Urothelium cell line (cell line): ENCODE data around the gene NPRL2.
A peak's percentile ranks its signal among the peaks of the same experiment; 100 is the strongest.

Experiments used
- DNase-seq: peaks from one replicate; pipeline ENCODE4 v3.0.0; 2011; ENCODE audit warnings: low spot score, mixed read lengths
- FAIRE-seq: peaks from 2 replicates; lab custom pipeline; 2011; peaks lifted over from hg19 to GRCh38; lab: Jason Lieb, UNC

NPRL2 gene

DNA sequence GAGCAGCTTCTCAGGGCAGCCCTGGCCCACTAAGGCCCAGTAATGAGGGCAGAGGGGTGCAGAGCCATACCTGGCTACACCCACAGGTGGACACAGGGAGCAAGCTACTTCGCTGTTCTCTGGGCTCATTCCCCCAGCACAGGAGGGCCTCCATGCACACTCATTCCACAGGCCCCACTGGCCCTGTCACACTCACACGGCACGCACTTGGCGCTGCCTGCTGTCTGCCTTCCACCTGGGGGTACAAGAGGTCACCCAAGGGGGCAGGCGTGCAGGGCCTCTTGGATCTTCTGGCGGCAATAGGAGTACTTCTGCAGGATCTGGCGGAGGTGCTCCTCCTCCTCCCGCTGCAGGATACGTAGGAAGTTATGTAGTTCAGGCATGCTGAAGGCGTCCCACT lies 20.2 kb downstream of the NPRL2 start:
- no peak for DNase-seq
- no peak for FAIRE-seq

GRCh38 chr3:50327943-50328691 lies 22.5 kb downstream of the NPRL2 start, which contains the start of gene TUSC2:
TSS of gene TUSC2 (minus strand) at chr3:50328223. CDS start at chr3:50328099, 124 bp downstream.
- DNase-seq, result peak; percentile 97

GRCh38 chr3:50327129-50327528 lies 23.4 kb downstream of the NPRL2 start:
- FAIRE-seq (no peak), DNase-seq (no peak)

More at GRCh38 chr3:50327943-50328691, 22.5 kb downstream of the NPRL2 start, which contains the start of gene TUSC2:
- FAIRE-seq, result peak; percentile 96

DNA sequence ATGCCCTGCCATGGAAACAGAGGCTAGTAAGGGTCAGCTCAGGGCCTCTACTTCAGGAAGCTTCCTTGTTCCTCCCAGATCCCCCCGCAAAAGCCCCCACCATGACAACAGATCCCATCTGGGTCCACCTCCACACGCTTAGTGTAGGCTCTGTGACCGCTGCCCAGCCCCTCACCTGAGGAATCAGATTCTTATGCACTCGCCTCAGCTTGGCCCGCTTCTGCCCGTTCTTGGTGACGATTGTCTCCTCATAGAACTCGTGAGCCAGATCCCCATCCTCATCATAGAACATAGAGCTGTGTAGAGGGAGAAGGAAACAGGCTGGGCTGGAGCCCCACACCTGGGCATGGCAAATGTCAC lies 24.4 kb downstream of the NPRL2 start:
- DNase-seq, result no peak
- no peak for FAIRE-seq

DNA sequence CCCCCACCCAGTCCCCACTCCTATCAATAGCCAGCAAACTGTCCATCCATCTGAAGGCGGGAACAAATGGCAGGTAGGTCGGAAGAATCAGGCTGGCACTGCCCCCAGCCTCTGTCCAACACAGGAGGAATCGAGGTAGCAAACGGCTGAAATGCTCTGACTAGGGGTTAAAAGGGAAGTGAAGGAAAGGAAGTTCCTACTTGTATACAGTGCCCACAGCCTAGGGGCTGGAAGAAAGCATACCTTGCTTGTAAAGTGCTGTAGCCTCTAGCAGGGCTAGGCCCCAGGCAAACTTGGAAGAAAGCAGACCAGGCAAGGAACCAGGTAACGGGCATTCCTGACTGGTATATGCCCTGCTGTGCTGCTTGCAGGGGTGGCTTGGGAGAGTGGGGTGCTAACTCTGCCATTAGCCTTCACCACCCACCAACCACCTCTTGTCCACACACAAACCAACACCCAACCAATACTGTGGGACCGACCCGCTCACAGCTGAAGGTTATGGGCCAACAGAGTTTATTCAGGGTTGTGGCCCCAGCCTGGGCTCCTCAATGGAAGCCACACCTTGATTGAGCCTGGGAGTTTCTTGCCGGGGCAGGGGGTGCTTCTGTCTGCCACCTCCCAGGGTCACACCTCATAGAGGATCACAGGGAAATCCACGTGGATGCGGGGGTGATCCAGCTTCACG lies 24.9 kb downstream of the NPRL2 start:
- no peak for DNase-seq
- no peak for FAIRE-seq

- FAIRE-seq (peak; percentile 5), DNase-seq (no peak)
Observed at GRCh38 chr3:50325113-50325480, 25.5 kb downstream of the NPRL2 start.

DNA sequence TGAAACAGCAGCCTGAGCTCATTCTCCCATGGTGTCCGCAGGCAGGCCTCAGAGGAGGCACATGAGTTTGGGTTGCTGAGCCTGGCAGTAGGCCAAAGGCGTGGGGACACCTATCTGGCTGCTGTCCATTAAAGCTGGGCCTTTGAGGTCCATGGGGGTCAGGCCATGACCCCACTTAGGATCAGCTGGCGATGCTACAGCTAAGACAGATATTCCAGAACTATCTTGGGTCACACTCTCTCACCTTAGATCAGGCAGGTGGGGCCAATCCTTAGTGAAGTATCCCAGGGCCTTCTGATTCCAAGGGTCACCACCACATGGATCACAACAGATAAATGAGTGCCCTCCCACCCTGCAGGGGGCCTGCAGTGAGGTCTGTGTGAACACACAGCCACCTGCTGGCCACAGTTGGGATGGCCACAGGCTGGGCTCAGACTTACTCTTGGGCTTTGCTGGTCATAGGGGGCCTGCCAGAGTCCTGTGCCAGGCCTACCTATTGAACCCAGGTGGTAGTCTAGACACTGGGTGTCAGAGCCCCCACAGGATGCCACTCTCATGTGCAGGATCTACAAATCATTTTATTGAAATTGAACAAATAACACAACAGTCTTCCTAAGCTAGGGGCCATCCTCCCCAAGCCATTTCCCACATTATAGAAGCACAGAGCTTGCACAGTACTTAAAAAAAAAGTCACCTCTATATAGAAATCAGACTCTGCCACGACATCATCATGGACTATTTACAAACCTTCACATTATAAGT lies 26.0 kb downstream of the NPRL2 start:
- FAIRE-seq, result peak; percentile 78
- peak; percentile 71 for DNase-seq

- no peak for DNase-seq
- no peak for FAIRE-seq
Observed at GRCh38 chr3:50323614-50324199, 26.9 kb downstream of the NPRL2 start.

DNA sequence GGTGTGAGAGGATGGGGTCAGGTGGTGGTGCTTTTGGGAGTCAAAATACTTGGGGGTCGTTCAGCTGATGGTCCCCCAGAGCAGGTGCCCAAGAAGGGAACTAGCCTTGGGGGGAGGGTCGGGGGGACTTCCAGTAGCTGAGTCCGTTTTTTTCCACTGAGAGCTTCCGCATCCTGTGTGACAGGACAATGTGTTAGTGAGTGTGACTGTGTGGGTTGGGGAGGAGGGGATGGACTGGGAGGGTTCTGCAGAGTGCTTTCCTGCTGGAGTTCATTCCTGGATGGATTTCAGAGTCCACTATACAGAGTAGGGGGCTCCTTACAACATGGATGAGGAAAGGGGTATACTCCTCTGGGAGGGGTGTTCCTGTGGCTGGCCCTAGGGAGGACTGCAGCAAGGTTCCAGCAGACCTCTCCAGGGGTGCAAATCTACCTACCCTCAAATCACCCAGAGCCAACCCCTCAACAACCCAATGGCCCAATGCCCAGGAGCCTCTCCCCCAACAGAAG lies 27.4 kb downstream of the NPRL2 start:
- FAIRE-seq (no peak), DNase-seq (no peak)

DNA sequence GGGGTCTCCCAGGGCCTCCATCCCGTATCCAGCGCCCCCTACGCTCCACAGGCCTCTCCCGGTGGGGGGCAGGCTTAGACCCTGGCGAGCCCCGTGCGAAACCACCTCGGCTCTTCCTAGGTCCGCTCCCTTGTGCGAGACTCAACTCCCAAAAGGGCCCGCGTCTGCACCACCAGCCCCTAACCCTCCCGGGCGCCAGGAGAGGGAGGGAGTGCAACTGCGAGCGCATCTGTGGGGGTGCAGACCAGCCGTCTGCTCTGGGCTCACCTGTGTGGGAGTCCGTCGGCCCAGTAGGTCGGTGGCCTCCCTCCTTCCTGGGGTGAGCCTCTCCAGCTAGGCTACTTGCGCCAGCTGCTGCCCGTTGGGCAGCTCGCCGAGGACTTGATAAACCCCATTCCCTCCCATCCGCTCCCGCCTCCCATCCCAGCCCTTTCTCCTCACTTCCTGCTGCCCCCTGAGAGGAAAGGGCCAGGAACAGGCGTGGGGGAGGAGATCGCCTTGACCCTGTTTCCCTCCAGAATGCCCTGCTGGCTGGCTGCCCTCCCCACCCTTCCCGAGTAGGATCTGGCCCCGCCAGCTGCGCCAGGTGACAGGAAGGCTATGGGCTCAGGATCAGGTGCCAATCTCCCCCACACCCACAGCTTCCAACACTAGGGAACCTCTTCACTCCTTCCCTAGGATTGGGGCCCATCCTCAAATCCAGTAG lies 28.0 kb downstream of the NPRL2 start, which contains the start of gene HYAL2:
HYAL2 (minus strand) TSS at position 360 of the 706 bp plus-strand sequence. CDS start 2,256 bp downstream, outside the sequence.
- DNase-seq, result no peak

DNA sequence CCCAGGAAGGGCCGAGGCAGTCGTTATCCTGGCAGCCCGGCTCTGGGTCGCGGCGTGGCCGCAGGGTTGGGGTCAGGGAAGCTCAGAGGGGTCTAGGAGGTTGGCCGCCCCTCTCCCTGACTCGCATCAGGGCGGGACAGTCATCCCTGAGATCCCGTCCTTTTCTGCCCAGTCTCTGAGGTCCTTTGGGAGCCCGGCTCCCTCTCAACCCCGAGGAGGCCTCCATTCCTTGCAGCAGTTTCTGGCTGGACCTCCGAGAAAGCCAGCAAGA lies 28.5 kb downstream of the NPRL2 start:
- no peak for DNase-seq
- FAIRE-seq, result no peak

More for the DNA sequence above, 28.0 kb downstream of the NPRL2 start, which contains the start of gene HYAL2:
- FAIRE-seq, result peak; percentile 9

GRCh38 chr3:50321336-50322114 lies 29.1 kb downstream of the NPRL2 start:
- peak; percentile 94 for DNase-seq
- peak; percentile 93 for FAIRE-seq

GRCh38 chr3:50320853-50321335 lies 29.7 kb downstream of the NPRL2 start:
- FAIRE-seq (peak; percentile 46), DNase-seq (peak; percentile 85)

GRCh38 chr3:50319894-50320625 lies 30.5 kb downstream of the NPRL2 start:
- FAIRE-seq, result peak; percentile 96
- no peak for DNase-seq

- FAIRE-seq (no peak), DNase-seq (no peak)
Observed at GRCh38 chr3:50319181-50319893, 31.2 kb downstream of the NPRL2 start.

DNA sequence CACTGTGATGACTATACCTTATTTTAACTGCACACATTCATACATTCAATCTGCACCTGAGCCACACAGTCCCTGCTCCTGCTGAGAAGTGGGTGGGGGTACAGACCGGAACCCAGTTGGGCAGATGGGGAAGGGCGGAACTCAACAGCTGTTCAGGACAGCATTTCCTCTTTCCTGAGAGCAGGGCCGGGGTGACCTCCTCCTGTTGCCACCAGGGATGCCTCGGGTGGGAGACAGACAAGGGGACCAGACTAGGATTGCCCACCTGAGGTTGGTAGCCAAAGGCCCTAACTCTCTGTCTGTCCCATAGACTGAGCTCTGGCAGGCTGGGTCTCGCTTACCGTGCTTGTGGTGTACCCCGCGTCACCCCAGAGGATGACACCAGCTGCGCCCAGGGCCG lies 32.0 kb downstream of the NPRL2 start:
- no peak for FAIRE-seq

GRCh38 chr3:50318163-50318562 lies 32.4 kb downstream of the NPRL2 start:
- FAIRE-seq (no peak), DNase-seq (no peak)

More for the DNA sequence above, 32.0 kb downstream of the NPRL2 start:
- no peak for DNase-seq

DNA sequence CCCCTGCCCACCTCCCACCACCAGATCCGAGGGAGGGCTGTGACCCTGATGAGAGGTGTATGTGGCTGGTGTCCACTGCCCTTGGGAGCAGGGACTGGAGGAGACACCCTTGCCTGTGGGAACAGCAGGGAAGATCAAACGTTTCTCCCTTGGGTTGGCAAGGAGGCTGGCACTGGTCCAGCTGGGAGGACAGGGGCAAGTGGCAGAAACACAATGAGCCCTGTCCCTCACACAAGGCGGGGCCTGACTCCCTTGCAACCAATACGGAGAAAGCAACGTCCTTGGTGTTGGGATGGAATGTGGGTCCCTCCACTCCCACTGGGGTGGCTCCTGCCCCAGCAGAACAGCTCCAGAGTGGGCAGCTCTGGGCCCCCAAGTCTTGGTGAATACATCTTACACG lies 33.3 kb downstream of the NPRL2 start:
- DNase-seq (no peak), FAIRE-seq (no peak)
